Esophagus squamous epithelium (tissue), 5 donors: ENCODE measurements around the gene SPON1. TPM values are rescaled to one million over a fixed set of nuclear protein-coding genes. Genes with fewer than 3 reads are reported as not detected.

Experiments used
- DNase-seq: peaks from one replicate; lab custom pipeline; 2025; lab: John Stamatoyannopoulos, UW
- H3K27ac ChIP-seq, 4 donors: fragments of 200-600 bp; sonication (generic); one replicate each; pipeline ENCODE4 v1.5.1; 2016 to 2019; ENCODE audit warnings: mild to moderate bottlenecking in 1 of 4
- H3K27me3 ChIP-seq, 4 donors: fragments of 200-600 bp; sonication (generic); 1 replicate in 3 of 4; 2 replicates in 1 of 4; pipeline versions ENCODE4 v1.5.1 to v1.6.0; 2017 to 2021; ENCODE audit warnings: antibody characterized with exemption in 1 of 4
- H3K36me3 ChIP-seq, 3 donors: fragments of 200-600 bp; sonication (generic); one replicate each; pipeline ENCODE4 v1.5.1; 2016 to 2019
- H3K4me1 ChIP-seq, 3 donors: fragments of 200-600 bp; sonication (generic); one replicate each; pipeline ENCODE4 v1.5.1; 2017 to 2019
- H3K4me3 ChIP-seq, 4 donors: fragments of 200-600 bp; sonication (generic); 1 replicate in 3 of 4; 2 replicates in 1 of 4; pipeline ENCODE4 v1.5.1; 2016 to 2019; ENCODE audit warnings: mild to moderate bottlenecking in 2 of 4, moderate library complexity in 1 of 4
- H3K9me3 ChIP-seq, 3 donors: fragments of 200-600 bp; sonication (generic); one replicate each; pipeline ENCODE4 v1.5.1; 2016 to 2019
- CTCF ChIP-seq, 6 experiments: fragments of 450-650 bp in 4 of 6; fragments of 200-600 bp in 2 of 6; sonication (generic) in 2 of 6; IDR thresholded peaks; one replicate each; pipeline ENCODE4 v1.5.1; 2016 to 2019; ENCODE audit warnings: antibody characterized with exemption in 6 of 6, mild to moderate bottlenecking in 4 of 6, moderate library complexity in 4 of 6
- POLR2A ChIP-seq, 4 donors: fragments of 450-650 bp; IDR thresholded peaks; one replicate each; pipeline ENCODE4 v1.6.1; 2017; ENCODE audit warnings: antibody characterized with exemption in 4 of 4, mild to moderate bottlenecking in 4 of 4, moderate library complexity in 3 of 4
- WGBS, 2 donors: methylation state at CpG; one replicate each; pipeline ENCODE4 v1.1.5; 2018; 5-methylcytosine and 5-hydroxymethylcytosine counted together
- intact Hi-C: fragments of 100-400 bp; cut with DNase I; formaldehyde crosslinking; loops from one replicate; pipeline ENCODE4 v1.15.0; 2022
- total RNA-seq, 4 donors: library from RNA; depleted of rRNA; stranded (reverse); fragments of >200 nt; gene quantifications; one replicate each; pipeline ENCODE4 v1.1.0, GENCODE V29; 2016
- donor health status: DM: yes; HTN: yes; CAD: no.

Gene SPON1
- total RNA-seq, 4 donors from 2014 or later = 1.6 to 44.4 (median 6.5) TPM

- H3K9me3 ChIP-seq = no peaks in the 10 kb centered on the region
- no peak overlapping the region for H3K27ac ChIP-seq
- DNase-seq = no peak
- no peak overlapping the region for H3K4me3 ChIP-seq
- H3K36me3 ChIP-seq = no peaks in the 10 kb centered on the region
- intact Hi-C loops = no loop called here
- TF ChIP-seq POLR2A (IDR thresholded peaks at IDR 0.05) = no peak
- no peak for TF ChIP-seq CTCF (IDR thresholded peaks at IDR 0.05)
- WGBS, 2 donors = 0 to 28% methylated on average over 1 to 3 of the region's 3 CpGs
- H3K4me1 ChIP-seq = peaks cover 0 to 18% (median 3%) of the 10 kb centered on the region in 3 donors
- H3K27me3 ChIP-seq = peaks cover 0 to 5% (median 0%) of the 10 kb centered on the region in 4 donors
Measured at GRCh38 chr11:13944016-13944415, 18.5 kb upstream of the SPON1 start.

DNA sequence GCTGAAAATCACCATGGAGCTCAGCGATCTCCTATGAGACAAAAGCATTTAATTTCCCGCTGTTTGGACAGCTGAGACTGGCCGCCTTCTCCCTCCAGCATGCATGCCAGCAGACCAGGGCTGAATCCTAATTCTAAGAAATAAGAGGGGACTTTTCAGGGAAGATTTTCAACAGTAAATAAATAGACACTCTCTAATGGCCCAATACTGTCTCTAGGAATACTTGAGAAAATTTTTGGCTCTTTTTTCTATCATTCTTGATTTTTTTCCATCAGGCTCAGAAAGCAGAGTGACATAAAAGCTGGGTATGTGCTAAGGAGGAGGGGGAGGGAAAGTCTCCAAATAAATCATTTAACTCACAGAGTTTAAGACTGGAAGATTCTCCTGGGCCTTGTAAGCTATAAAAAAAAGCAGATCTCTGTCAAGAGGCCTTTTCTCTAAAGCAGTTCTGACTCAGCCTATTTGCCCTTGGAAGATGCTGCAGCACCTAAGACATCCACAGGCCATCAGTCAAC is 17.6 kb upstream of the SPON1 start:
- Histone ChIP-seq H3K9me3 (no peaks in the 10 kb centered on the region), H3K36me3 (no peaks in the 10 kb centered on the region), H3K4me3 (no peak overlapping the region), H3K27ac (no peak overlapping the region), H3K27me3 (peaks cover 0 to 5% (median 0%) of the 10 kb centered on the region in 4 donors), H3K4me1 (peaks cover 0 to 18% (median 3%) of the 10 kb centered on the region in 3 donors)
- TF ChIP-seq CTCF (IDR thresholded peaks at IDR 0.05) (no peak), POLR2A (IDR thresholded peaks at IDR 0.05) (no peak)
- intact Hi-C loops = no loop called here
- WGBS, 2 donors = 56 to 75% methylated on average over 3 of the region's 3 CpGs
- no peak for DNase-seq

GRCh38 chr11:13947379-13947778 is 15.1 kb upstream of the SPON1 start:
- Histone ChIP-seq H3K36me3 (no peaks in the 10 kb centered on the region), H3K27me3 (no peaks in the 10 kb centered on the region), H3K4me1 (peaks cover 0 to 18% (median 3%) of the 10 kb centered on the region in 3 donors), H3K4me3 (no peak overlapping the region), H3K9me3 (no peaks in the 10 kb centered on the region), H3K27ac (no peak overlapping the region)
- DNase-seq = no peak
- TF ChIP-seq CTCF (IDR thresholded peaks at IDR 0.05) = no peak
- TF ChIP-seq POLR2A (IDR thresholded peaks at IDR 0.05) = no peak
- intact Hi-C loops = no loop called here

- no peak for DNase-seq
- H3K27me3 ChIP-seq = peaks cover 0 to 15% (median 0%) of the 10 kb centered on the region in 4 donors
- TF ChIP-seq POLR2A (IDR thresholded peaks at IDR 0.05) = no peak
- TF ChIP-seq CTCF (IDR thresholded peaks at IDR 0.05) = no peak
- no peak overlapping the region for H3K27ac ChIP-seq
- no peaks in the 10 kb centered on the region for H3K9me3 ChIP-seq
- WGBS, 2 donors = 45 to 62% methylated on average over 2 of the region's 2 CpGs
- no peak overlapping the region for H3K4me3 ChIP-seq
- H3K36me3 ChIP-seq = no peaks in the 10 kb centered on the region
- peaks cover 0 to under 1% (median 0%) of the 10 kb centered on the region in 3 donors for H3K4me1 ChIP-seq
- intact Hi-C loops = no loop called here
Measured at GRCh38 chr11:13949876-13950275, 12.6 kb upstream of the SPON1 start.

- Histone ChIP-seq H3K9me3 (no peaks in the 10 kb centered on the region), H3K36me3 (no peaks in the 10 kb centered on the region), H3K4me1 (no peaks in the 10 kb centered on the region), H3K27ac (no peak overlapping the region), H3K4me3 (no peak overlapping the region), H3K27me3 (peaks cover 0 to 35% (median 0%) of the 10 kb centered on the region in 4 donors)
- no peak for DNase-seq
- intact Hi-C loops = no loop called here
- 60 to 82% methylated on average over 1 of the region's 1 CpG for WGBS, 2 donors
- TF ChIP-seq CTCF (IDR thresholded peaks at IDR 0.05) = no peak
- TF ChIP-seq POLR2A (IDR thresholded peaks at IDR 0.05) = no peak
Measured at GRCh38 chr11:13952221-13952620, 10.3 kb upstream of the SPON1 start.
